Tibial nerve (tissue), 3 donors: ENCODE measurements around the gene CIROP.

Experiments used
- EP300 ChIP-seq, 2 donors: sonication (generic); formaldehyde crosslinking; IDR thresholded peaks; one replicate each; pipeline ENCODE4 v1.6.1; 2017; ENCODE audit warnings: antibody characterized with exemption in 2 of 2, mild to moderate bottlenecking in 1 of 2
- POLR2A ChIP-seq, 2 donors: fragments of 450-650 bp; IDR thresholded peaks; one replicate each; pipeline ENCODE4 v1.6.1; 2017; ENCODE audit warnings: antibody characterized with exemption in 2 of 2, mild to moderate bottlenecking in 2 of 2, moderate library complexity in 2 of 2

DNA sequence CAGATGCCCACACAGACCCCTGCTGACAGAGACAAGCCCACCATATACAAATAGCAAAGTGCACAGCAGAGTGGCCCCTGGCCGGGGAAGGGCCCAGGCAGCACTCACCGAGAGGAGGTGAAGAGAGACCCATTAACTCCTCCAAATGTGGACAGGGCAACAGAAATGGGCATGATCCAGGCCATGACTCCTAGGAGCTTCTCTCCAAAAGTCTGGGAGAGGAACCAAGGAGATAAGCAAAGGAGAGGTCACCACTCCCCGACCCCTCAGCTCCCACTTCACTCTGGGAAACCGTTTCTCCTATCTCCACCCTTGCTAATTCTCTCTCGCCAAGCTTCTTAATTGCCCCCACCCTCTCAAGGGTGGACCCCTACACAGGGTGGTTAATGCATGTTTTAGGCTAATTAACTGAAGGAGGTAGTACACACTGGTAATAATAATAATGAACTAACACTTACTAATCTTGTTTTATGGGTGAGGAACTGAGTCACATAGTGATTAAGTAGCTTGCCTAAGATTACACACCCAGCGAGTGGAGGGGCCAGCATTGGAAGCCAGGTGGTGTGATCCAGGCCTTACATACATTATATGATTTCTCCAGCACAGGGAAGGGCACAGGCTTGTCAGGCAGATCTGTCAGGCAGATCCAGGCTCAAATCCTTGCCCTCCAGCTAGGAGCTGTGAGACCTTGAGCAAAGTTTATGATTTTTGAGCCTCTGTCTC lies 33.2 kb upstream of the CIROP start:
- TF ChIP-seq EP300 (IDR thresholded peaks at IDR 0.05) (no peak), POLR2A (IDR thresholded peaks at IDR 0.05) (no peak)
